Psoas muscle (tissue), 8 donors: ENCODE measurements around the gene ASPHD2. TPM values are rescaled to one million over a fixed set of nuclear protein-coding genes. Genes with fewer than 3 reads are reported as not detected.

Experiments used
- ATAC-seq, 4 donors: fragments of 200-7000 bp; cut with Tn5 transposase; one replicate each; pipeline ENCODE4 v1.9.1; 2020; ENCODE audit warnings: moderate library complexity in 3 of 4, mild to moderate bottlenecking in 2 of 4
- DNase-seq, 2 donors: peaks; one replicate each; pipeline ENCODE4 v3.0.0-alpha.2; 2020
- H3K27ac ChIP-seq: fragments of 200-600 bp; one replicate; pipeline ENCODE4 v1.8.0; 2022
- H3K27me3 ChIP-seq, 3 donors: fragments of 200-600 bp in 1 of 3; one replicate each; pipeline versions ENCODE4 v1.6.1 to v1.8.0; 2013 to 2022; ENCODE audit warnings: low read length in 2 of 3, mild to moderate bottlenecking in 2 of 3, moderate library complexity in 1 of 3; ENCODE audit not compliant: insufficient read depth in 3 of 3
- H3K36me3 ChIP-seq, 2 donors: fragments of 200-600 bp in 1 of 2; one replicate each; pipeline versions ENCODE4 v1.6.1 to v1.8.0; 2013 to 2022; ENCODE audit warnings: low read depth in 1 of 2, mild to moderate bottlenecking in 1 of 2, moderate library complexity in 1 of 2; ENCODE audit not compliant: insufficient read depth in 1 of 2
- H3K4me1 ChIP-seq: fragments of 200-600 bp; one replicate; pipeline ENCODE4 v1.8.0; 2022
- H3K4me3 ChIP-seq: fragments of 200-600 bp; one replicate; pipeline ENCODE4 v1.8.0; 2022; ENCODE audit warnings: mild to moderate bottlenecking
- H3K9me3 ChIP-seq: fragments of 200-600 bp; one replicate; pipeline ENCODE4 v1.8.0; 2022
- WGBS, 3 donors: extraction: QIAGEN DNeasy Blood & Tissue Kit; methylation state at CpG; one replicate each; pipeline versions ENCODE4 v1.1.6 to v1.1.7; 2013; 5-methylcytosine and 5-hydroxymethylcytosine counted together
- intact Hi-C, 2 donors: fragments of 100-400 bp; cut with DNase I; formaldehyde crosslinking; loops; one replicate each; pipeline versions ENCODE4 v1.11.0 to v1.14.2; 2022
- polyA plus RNA-seq, 3 donors: library from polyadenylated mRNA; stranded (reverse); fragments of 200-250 nt; gene quantifications; one replicate each; pipeline ENCODE4 v1.2.3, GENCODE V29; 2013
- total RNA-seq, 4 donors: library from RNA; stranded (reverse); fragmentation: NEBNext Ultra II Directional in 2 of 4; extraction: Animal tissue kit (Norgen Biotek cat#: 25700) in 2 of 4; gene quantifications; one replicate each; pipeline versions ENCODE4 v1.2.1 to v1.2.4, GENCODE V29; 2021 to 2023
- TF ChIP-seq, protein P1 (sequence below): fragments of 200-600 bp; IDR thresholded peaks from one replicate; pipeline ENCODE4 v1.8.0; 2022; ENCODE audit warnings: antibody characterized with exemption
- donor health status: healthy with polysubstance abuse.
- donor health status: DM: no; HTN: no; CAD: no; lungs with moderate emphysema.
- donor health status: Bipolar disorder and iron deficiency.
- donor health status: healthy.
- donor health status: DM: yes; HTN: yes; CAD: no.
- donor health status: DM: no; HTN: no; CAD: no.
- donor health status: DM: no; HTN: no; CAD: no.
- donor health status: DM: yes; HTN: yes; CAD: no.

The ASPHD2 gene
- total and polyA plus RNA-seq, 7 donors = 0.04 to 0.38 (median 0.14) TPM; not detected in 1

DNA sequence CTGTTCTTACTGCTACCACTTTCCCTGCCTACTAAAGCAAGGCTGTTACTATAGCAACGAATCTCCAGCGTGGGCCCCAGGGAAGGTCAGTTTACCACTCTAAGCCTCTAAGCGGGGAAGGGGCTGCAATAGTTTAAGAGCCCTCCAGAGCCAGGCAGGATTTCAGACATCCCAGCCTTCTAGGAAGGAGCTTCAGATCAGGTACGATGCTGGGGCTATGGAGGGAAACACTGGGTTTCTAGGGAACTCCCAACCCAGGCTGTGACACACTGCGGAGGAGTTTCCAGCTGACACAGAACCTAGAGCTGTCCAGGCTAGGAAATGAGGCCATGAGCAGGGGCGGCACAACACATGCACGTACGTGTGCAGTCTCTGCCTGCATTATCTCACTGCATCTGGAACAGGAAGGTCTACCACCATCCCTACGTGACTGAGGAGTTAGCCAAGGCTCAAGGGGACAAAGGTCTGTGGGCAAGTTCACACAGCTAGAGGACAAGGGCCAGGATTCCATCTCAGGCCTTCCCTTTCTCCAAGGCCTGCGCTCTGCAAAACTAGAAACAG lies 34.1 kb downstream of the ASPHD2 start:
- intact Hi-C loops = loop anchor here in 1 of 2 donors (5.0 kb wide), 1 partner anchor 101 kb away; no protein-coding TSS in a partner anchor
- ATAC-seq (no peak), DNase-seq (no peak)
- WGBS, 3 donors = 75 to 79% (median 78%) methylated on average over 10 of the region's 10 CpGs
- H3K27me3 ChIP-seq = no peaks in the 10 kb centered on the region
- peaks cover 2 to 94% of the 10 kb centered on the region in 2 donors for H3K36me3 ChIP-seq
- no peaks in the 10 kb centered on the region for H3K4me1 ChIP-seq
- TF ChIP-seq, protein P1, sequence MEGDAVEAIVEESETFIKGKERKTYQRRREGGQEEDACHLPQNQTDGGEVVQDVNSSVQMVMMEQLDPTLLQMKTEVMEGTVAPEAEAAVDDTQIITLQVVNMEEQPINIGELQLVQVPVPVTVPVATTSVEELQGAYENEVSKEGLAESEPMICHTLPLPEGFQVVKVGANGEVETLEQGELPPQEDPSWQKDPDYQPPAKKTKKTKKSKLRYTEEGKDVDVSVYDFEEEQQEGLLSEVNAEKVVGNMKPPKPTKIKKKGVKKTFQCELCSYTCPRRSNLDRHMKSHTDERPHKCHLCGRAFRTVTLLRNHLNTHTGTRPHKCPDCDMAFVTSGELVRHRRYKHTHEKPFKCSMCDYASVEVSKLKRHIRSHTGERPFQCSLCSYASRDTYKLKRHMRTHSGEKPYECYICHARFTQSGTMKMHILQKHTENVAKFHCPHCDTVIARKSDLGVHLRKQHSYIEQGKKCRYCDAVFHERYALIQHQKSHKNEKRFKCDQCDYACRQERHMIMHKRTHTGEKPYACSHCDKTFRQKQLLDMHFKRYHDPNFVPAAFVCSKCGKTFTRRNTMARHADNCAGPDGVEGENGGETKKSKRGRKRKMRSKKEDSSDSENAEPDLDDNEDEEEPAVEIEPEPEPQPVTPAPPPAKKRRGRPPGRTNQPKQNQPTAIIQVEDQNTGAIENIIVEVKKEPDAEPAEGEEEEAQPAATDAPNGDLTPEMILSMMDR = no peak
- no peak overlapping the region for H3K27ac ChIP-seq
- no peaks in the 10 kb centered on the region for H3K9me3 ChIP-seq
- H3K4me3 ChIP-seq = no peak overlapping the region

DNA sequence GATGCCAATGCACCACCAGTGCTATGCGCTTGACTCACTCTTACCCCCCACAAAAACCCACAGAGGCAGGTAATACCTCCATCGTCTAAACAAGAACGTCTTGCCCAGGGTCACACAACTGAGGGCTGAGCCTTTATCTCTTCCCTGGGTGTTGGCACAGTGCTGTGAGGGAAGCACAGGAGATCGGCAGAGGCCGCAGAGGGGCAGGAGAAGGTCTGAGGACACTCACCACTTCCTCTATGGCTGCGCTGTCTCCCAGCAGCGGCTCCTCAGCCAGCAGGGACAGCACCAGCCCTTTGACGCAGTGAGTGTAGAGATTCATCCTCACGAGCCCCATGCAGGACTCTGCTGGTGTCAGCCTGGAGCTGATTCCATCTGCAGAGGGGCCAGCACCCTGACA lies 34.6 kb downstream of the ASPHD2 start:
- WGBS, 3 donors = 78 to 84% (median 83%) methylated on average over 9 of the region's 9 CpGs
- no peaks in the 10 kb centered on the region for H3K9me3 ChIP-seq
- H3K36me3 ChIP-seq = peaks cover 0 to 96% of the 10 kb centered on the region in 2 donors
- H3K27me3 ChIP-seq = no peaks in the 10 kb centered on the region
- intact Hi-C loops = loop anchor here in 1 of 2 donors (5.0 kb wide), 1 partner anchor 101 kb away; no protein-coding TSS in a partner anchor
- H3K4me3 ChIP-seq = no peak overlapping the region
- DNase-seq (no peak), ATAC-seq (no peak)
- no peaks in the 10 kb centered on the region for H3K4me1 ChIP-seq
- H3K27ac ChIP-seq = no peak overlapping the region
- TF ChIP-seq, protein P1 = no peak

DNA sequence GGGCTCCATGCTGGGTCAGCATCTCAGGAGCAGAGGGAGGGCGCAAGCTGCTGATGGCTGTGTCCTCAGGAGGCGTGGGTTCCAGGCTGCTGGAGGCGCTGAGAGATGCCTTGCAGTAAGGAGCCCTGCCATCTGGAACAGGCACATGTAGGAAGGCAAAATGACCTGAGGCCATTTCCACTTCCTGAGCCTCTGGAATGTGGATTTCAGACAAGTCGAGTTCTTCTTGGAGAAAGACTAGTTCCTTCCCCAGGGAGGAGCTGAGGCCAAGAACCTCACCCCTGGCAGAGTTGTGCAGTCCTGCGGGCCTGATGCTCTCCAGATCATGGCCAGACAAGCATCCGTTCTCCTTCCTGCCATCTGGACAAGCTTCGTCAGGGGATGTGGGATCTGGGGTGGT lies 35.3 kb downstream of the ASPHD2 start:
- ATAC-seq = peak in 1 of 4 donors; percentile 25
- no peaks in the 10 kb centered on the region for H3K27me3 ChIP-seq
- TF ChIP-seq, protein P1 = no peak
- H3K36me3 ChIP-seq = peaks cover 0 to 98% of the 10 kb centered on the region in 2 donors
- peak; percentile 41 to 78 for DNase-seq
- H3K9me3 ChIP-seq = no peaks in the 10 kb centered on the region
- no peak overlapping the region for H3K27ac ChIP-seq
- 60 to 68% (median 66%) methylated on average over 7 of the region's 7 CpGs for WGBS, 3 donors
- H3K4me1 ChIP-seq = no peaks in the 10 kb centered on the region
- intact Hi-C loops = loop anchor here in 1 of 2 donors (5.0 kb wide), 1 partner anchor 102 kb away; no protein-coding TSS in a partner anchor
- H3K4me3 ChIP-seq = no peak overlapping the region

DNA sequence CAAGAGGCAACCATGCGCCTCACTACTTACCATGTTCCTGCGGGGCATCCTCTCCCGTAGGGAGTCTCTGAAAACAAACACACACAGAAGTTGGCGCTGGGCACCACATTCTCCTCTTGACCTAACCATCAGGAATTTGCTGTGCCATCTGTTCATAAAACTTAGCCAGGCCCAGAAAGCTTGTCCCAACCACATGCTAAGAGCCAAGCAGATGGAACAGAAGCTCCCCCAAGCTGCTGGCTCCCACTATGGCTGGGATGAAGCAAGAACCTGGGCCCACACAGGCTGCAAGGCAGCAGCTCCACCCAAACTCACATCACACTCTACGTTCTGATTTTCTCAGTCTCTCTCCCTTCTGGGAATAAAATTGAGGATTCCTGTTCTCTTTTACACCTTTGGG lies 37.1 kb downstream of the ASPHD2 start:
- intact Hi-C loops = no loop called here
- peaks cover 8% of the 10 kb centered on the region for H3K4me1 ChIP-seq
- ATAC-seq (peak; percentile 57 to 84 (median 66)), DNase-seq (peak in 1 of 2 donors; percentile 28)
- H3K27me3 ChIP-seq = no peaks in the 10 kb centered on the region
- WGBS, 3 donors = 54 to 71% (median 55%) methylated on average over 5 of the region's 5 CpGs
- H3K9me3 ChIP-seq = no peaks in the 10 kb centered on the region
- H3K36me3 ChIP-seq = peaks cover 3 to 100% of the 10 kb centered on the region in 2 donors
- no peak overlapping the region for H3K4me3 ChIP-seq
- TF ChIP-seq, protein P1 = no peak
- peak overlapping the region; percentile 60 for H3K27ac ChIP-seq

DNA sequence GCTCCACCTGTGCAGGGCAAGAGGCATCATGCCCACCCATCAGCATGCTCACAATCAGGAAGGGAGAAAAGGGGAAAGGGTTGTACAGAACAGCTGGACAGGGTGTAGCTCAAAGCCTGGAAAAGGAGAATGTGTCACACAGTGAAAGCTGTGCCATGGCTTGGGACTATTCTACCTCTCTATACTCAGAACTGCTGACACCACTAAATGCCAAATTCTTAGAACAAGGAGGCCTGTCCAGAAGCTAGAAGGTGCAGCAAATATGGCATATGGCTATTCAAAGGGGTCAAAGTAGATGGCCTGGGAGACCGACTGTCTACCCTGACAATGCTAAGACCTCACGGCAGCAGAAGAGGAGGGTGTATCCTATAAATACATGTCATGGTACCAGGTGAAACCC lies 41.7 kb downstream of the ASPHD2 start:
- TF ChIP-seq, protein P1 = no peak
- intact Hi-C loops = no loop called here
- ATAC-seq = no peak
- Histone ChIP-seq H3K4me1 (peaks cover 19% of the 10 kb centered on the region), H3K9me3 (no peaks in the 10 kb centered on the region), H3K27ac (peak overlapping the region; percentile 85), H3K27me3 (no peaks in the 10 kb centered on the region), H3K36me3 (peaks cover 4 to 96% of the 10 kb centered on the region in 2 donors), H3K4me3 (no peak overlapping the region)
- no peak for DNase-seq
- 93 to 97% (median 95%) methylated on average over 2 of the region's 2 CpGs for WGBS, 3 donors
